ENCODE data around the gene RAB26.
"Not testable (repeated sequence)": the region's sequence is repeated elsewhere in the genome, so short reads cannot be mapped to it uniquely, and the experiment has no call there.

RAB26 gene

GRCh38 chr16:2110332-2111008 is 38.0 kb upstream of the RAB26 start:
- H3K4me3 ChIP-seq (ENCODE audit: low read length); H3K9me3 ChIP-seq (ENCODE audit: control insufficient read depth, low read depth, low read length); H3K4me1 ChIP-seq (ENCODE audit: control insufficient read depth, low read depth, low read length); H3K27ac ChIP-seq (ENCODE audit: low read length); H3K36me3 ChIP-seq (ENCODE audit: control insufficient read depth, low read depth, low read length); H3K27me3 ChIP-seq (ENCODE audit: control insufficient read depth, insufficient read depth, low read length); H3K9ac ChIP-seq (ENCODE audit: low read length): not testable (repeated sequence)

- H3K27ac ChIP-seq (ENCODE audit: low read length); H3K36me3 ChIP-seq (ENCODE audit: control insufficient read depth, low read depth, low read length); H3K4me1 ChIP-seq (ENCODE audit: control insufficient read depth, low read depth, low read length); H3K4me3 ChIP-seq (ENCODE audit: low read length); H3K27me3 ChIP-seq (ENCODE audit: control insufficient read depth, insufficient read depth, low read length); H3K9me3 ChIP-seq (ENCODE audit: control insufficient read depth, low read depth, low read length); H3K9ac ChIP-seq (ENCODE audit: low read length): not testable (repeated sequence)
Measured at GRCh38 chr16:2111009-2111353, 37.4 kb upstream of the RAB26 start.

- not testable (repeated sequence) for H3K27me3 ChIP-seq (ENCODE audit: control insufficient read depth, insufficient read depth, low read length); H3K4me3 ChIP-seq (ENCODE audit: low read length); H3K27ac ChIP-seq (ENCODE audit: low read length); H3K4me1 ChIP-seq (ENCODE audit: control insufficient read depth, low read depth, low read length); H3K9me3 ChIP-seq (ENCODE audit: control insufficient read depth, low read depth, low read length); H3K9ac ChIP-seq (ENCODE audit: low read length); H3K36me3 ChIP-seq (ENCODE audit: control insufficient read depth, low read depth, low read length)
Measured at GRCh38 chr16:2111412-2112335, 36.8 kb upstream of the RAB26 start.

GRCh38 chr16:2112539-2113106 is 35.8 kb upstream of the RAB26 start:
- not testable (repeated sequence) for H3K27ac ChIP-seq (ENCODE audit: low read length); H3K4me1 ChIP-seq (ENCODE audit: control insufficient read depth, low read depth, low read length); H3K4me3 ChIP-seq (ENCODE audit: low read length); H3K27me3 ChIP-seq (ENCODE audit: control insufficient read depth, insufficient read depth, low read length); H3K9me3 ChIP-seq (ENCODE audit: control insufficient read depth, low read depth, low read length); H3K36me3 ChIP-seq (ENCODE audit: control insufficient read depth, low read depth, low read length); H3K9ac ChIP-seq (ENCODE audit: low read length)

- not testable (repeated sequence) for H3K27ac ChIP-seq (ENCODE audit: low read length); H3K4me1 ChIP-seq (ENCODE audit: control insufficient read depth, low read depth, low read length); H3K9ac ChIP-seq (ENCODE audit: low read length); H3K4me3 ChIP-seq (ENCODE audit: low read length); H3K36me3 ChIP-seq (ENCODE audit: control insufficient read depth, low read depth, low read length); H3K9me3 ChIP-seq (ENCODE audit: control insufficient read depth, low read depth, low read length); H3K27me3 ChIP-seq (ENCODE audit: control insufficient read depth, insufficient read depth, low read length)
Measured at GRCh38 chr16:2114225-2114624, 34.2 kb upstream of the RAB26 start.

- H3K4me3 ChIP-seq (ENCODE audit: low read length); H3K4me1 ChIP-seq (ENCODE audit: control insufficient read depth, low read depth, low read length); H3K27ac ChIP-seq (ENCODE audit: low read length); H3K36me3 ChIP-seq (ENCODE audit: control insufficient read depth, low read depth, low read length); H3K9ac ChIP-seq (ENCODE audit: low read length); H3K27me3 ChIP-seq (ENCODE audit: control insufficient read depth, insufficient read depth, low read length); H3K9me3 ChIP-seq (ENCODE audit: control insufficient read depth, low read depth, low read length): not testable (repeated sequence)
Measured at GRCh38 chr16:2114885-2115590, 33.4 kb upstream of the RAB26 start.

GRCh38 chr16:2115591-2115973 is 32.8 kb upstream of the RAB26 start:
- Histone ChIP-seq H3K4me3 (ENCODE audit: low read length) (no peak overlapping the region), H3K9ac (ENCODE audit: low read length) (no peak overlapping the region), H3K36me3 (ENCODE audit: control insufficient read depth, low read depth, low read length) (no peaks in the 10 kb centered on the region), H3K27ac (ENCODE audit: low read length) (no peak overlapping the region), H3K27me3 (ENCODE audit: control insufficient read depth, insufficient read depth, low read length) (no peaks in the 10 kb centered on the region), H3K4me1 (ENCODE audit: control insufficient read depth, low read depth, low read length) (no peaks in the 10 kb centered on the region), H3K9me3 (ENCODE audit: control insufficient read depth, low read depth, low read length) (no peaks in the 10 kb centered on the region)

- H3K36me3 ChIP-seq (ENCODE audit: control insufficient read depth, low read depth, low read length); H3K27ac ChIP-seq (ENCODE audit: low read length); H3K9ac ChIP-seq (ENCODE audit: low read length); H3K4me3 ChIP-seq (ENCODE audit: low read length); H3K4me1 ChIP-seq (ENCODE audit: control insufficient read depth, low read depth, low read length); H3K27me3 ChIP-seq (ENCODE audit: control insufficient read depth, insufficient read depth, low read length); H3K9me3 ChIP-seq (ENCODE audit: control insufficient read depth, low read depth, low read length): not testable (repeated sequence)
Measured at GRCh38 chr16:2116428-2116827, 32.0 kb upstream of the RAB26 start.

- H3K4me1 ChIP-seq (ENCODE audit: control insufficient read depth, low read depth, low read length); H3K27ac ChIP-seq (ENCODE audit: low read length); H3K36me3 ChIP-seq (ENCODE audit: control insufficient read depth, low read depth, low read length); H3K4me3 ChIP-seq (ENCODE audit: low read length); H3K9ac ChIP-seq (ENCODE audit: low read length); H3K9me3 ChIP-seq (ENCODE audit: control insufficient read depth, low read depth, low read length); H3K27me3 ChIP-seq (ENCODE audit: control insufficient read depth, insufficient read depth, low read length): not testable (repeated sequence)
Measured at GRCh38 chr16:2117341-2117740, 31.1 kb upstream of the RAB26 start.

- H3K4me1 ChIP-seq (ENCODE audit: control insufficient read depth, low read depth, low read length); H3K4me3 ChIP-seq (ENCODE audit: low read length); H3K9me3 ChIP-seq (ENCODE audit: control insufficient read depth, low read depth, low read length); H3K27ac ChIP-seq (ENCODE audit: low read length); H3K36me3 ChIP-seq (ENCODE audit: control insufficient read depth, low read depth, low read length); H3K9ac ChIP-seq (ENCODE audit: low read length); H3K27me3 ChIP-seq (ENCODE audit: control insufficient read depth, insufficient read depth, low read length): not testable (repeated sequence)
Measured at GRCh38 chr16:2117960-2118722, 30.3 kb upstream of the RAB26 start.

- not testable (repeated sequence) for H3K9ac ChIP-seq (ENCODE audit: low read length); H3K36me3 ChIP-seq (ENCODE audit: control insufficient read depth, low read depth, low read length); H3K4me3 ChIP-seq (ENCODE audit: low read length); H3K9me3 ChIP-seq (ENCODE audit: control insufficient read depth, low read depth, low read length); H3K27ac ChIP-seq (ENCODE audit: low read length); H3K4me1 ChIP-seq (ENCODE audit: control insufficient read depth, low read depth, low read length); H3K27me3 ChIP-seq (ENCODE audit: control insufficient read depth, insufficient read depth, low read length)
Measured at GRCh38 chr16:2121325-2121724, 27.1 kb upstream of the RAB26 start.

Measured in iPS-18a (cell line).